Amniotic epithelial cell (primary cell): Measurements from ENCODE around the gene NLGN2.
"Not testable (repeated sequence)": the region's sequence is repeated elsewhere in the genome, so short reads cannot be mapped to it uniquely, and the experiment has no call there.

Experiments
- DNase-seq: peaks from one replicate; pipeline ENCODE4 v3.0.0-alpha.2; 2010; ENCODE audit warnings: low read depth

Gene NLGN2

GRCh38 chr17:7407485-7408251 lies at the start of gene NLGN2:
NLGN2 (plus strand) TSS chr17:7407845; CDS start chr17:7408256, 411 bp downstream.
- no peak for DNase-seq

- no peak for DNase-seq
Measured at GRCh38 chr17:7361906-7362305, 45.7 kb upstream of the NLGN2 start.

- peak; percentile 48 for DNase-seq
Measured at GRCh38 chr17:7363311-7363710, 44.3 kb upstream of the NLGN2 start.

- DNase-seq = not testable (repeated sequence)
Measured at GRCh38 chr17:7365963-7366362, 41.7 kb upstream of the NLGN2 start.

- no peak for DNase-seq
Measured at GRCh38 chr17:7367083-7367482, 40.6 kb upstream of the NLGN2 start.

- DNase-seq = no peak
Measured at GRCh38 chr17:7367918-7368598, 39.6 kb upstream of the NLGN2 start.

- DNase-seq = not testable (repeated sequence)
Measured at GRCh38 chr17:7368599-7368994, 39.0 kb upstream of the NLGN2 start.

- DNase-seq = no peak
Measured at GRCh38 chr17:7369825-7370224, 37.8 kb upstream of the NLGN2 start.

GRCh38 chr17:7370853-7371252 lies 36.8 kb upstream of the NLGN2 start:
- no peak for DNase-seq

- DNase-seq = no peak
Measured at GRCh38 chr17:7374353-7374752, 33.3 kb upstream of the NLGN2 start.

- DNase-seq = no peak
Measured at GRCh38 chr17:7379134-7379533, 28.5 kb upstream of the NLGN2 start.

- peak; percentile 28 for DNase-seq
Measured at GRCh38 chr17:7380321-7380720, 27.3 kb upstream of the NLGN2 start.

GRCh38 chr17:7380855-7381683 lies 26.6 kb upstream of the NLGN2 start, which contains the start of gene TNK1:
TNK1 (plus strand) TSS chr17:7381089; CDS start chr17:7382927, 1,838 bp downstream.
- DNase-seq = no peak

- DNase-seq = no peak
Measured at GRCh38 chr17:7382901-7383300, 24.7 kb upstream of the NLGN2 start.

GRCh38 chr17:7383371-7383741 lies 24.3 kb upstream of the NLGN2 start:
- no peak for DNase-seq

- no peak for DNase-seq
Measured at GRCh38 chr17:7383742-7384488, 23.7 kb upstream of the NLGN2 start.

GRCh38 chr17:7384489-7385081 lies 23.1 kb upstream of the NLGN2 start:
- DNase-seq = no peak

GRCh38 chr17:7388856-7389255 lies 18.8 kb upstream of the NLGN2 start:
- no peak for DNase-seq

GRCh38 chr17:7389924-7390910 lies 17.4 kb upstream of the NLGN2 start:
- DNase-seq = no peak

GRCh38 chr17:7391307-7391706 lies 16.3 kb upstream of the NLGN2 start:
- DNase-seq = no peak
